ENCODE results near the gene INPP5F. TPM values are rescaled to one million over a fixed set of nuclear protein-coding genes. Genes with fewer than 3 reads are reported as not detected.

INPP5F gene
- total and polyA plus RNA-seq, 4 donors = 5.6 to 22.9 (median 10.1) TPM

DNA sequence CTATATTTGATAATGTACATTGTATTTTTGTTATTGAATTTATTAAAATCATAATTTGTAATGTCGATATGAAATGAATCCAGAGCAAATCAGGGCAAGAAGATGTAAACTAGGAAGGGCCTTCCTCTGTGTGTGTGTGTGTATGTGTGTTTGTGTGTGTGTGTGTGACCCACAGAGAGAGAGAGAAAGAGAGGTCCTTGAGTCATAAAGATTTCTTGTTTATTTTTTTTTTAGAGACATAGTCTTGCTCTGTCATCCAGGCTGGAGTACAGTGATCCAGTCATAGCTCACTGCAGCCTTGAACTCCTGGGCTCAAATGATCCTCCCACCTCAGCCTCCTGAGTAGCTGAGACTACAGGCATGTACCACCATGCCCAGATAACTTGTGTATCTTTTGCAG is 50.7 kb downstream of the INPP5F start:
- ATAC-seq (ENCODE audit: insufficient read depth, low FRiP score) = no peak
- no peak for DNase-seq
- Histone ChIP-seq H3K9ac (ENCODE audit: insufficient read depth in 1 of 2, low read length in 2 of 2) (no peak overlapping the region), H3K4me3 (no peak overlapping the region), H3K4me1 (ENCODE audit: control insufficient read depth in 5 of 5, insufficient read depth in 5 of 5, low read length in 5 of 5) (no peaks in the 10 kb centered on the region), H3K36me3 (ENCODE audit: control insufficient read depth in 4 of 4, insufficient read depth in 4 of 4, low read length in 4 of 4) (no peaks in the 10 kb centered on the region), H3K27ac (ENCODE audit: low read depth in 1 of 2, low read length in 1 of 2) (no peak overlapping the region), H3K27me3 (ENCODE audit: control insufficient read depth in 3 of 3, insufficient read depth in 3 of 3, low read length in 2 of 3) (no peaks in the 10 kb centered on the region), H3K9me3 (ENCODE audit: control insufficient read depth in 4 of 4, insufficient read depth in 3 of 4, low read length in 3 of 4) (peaks cover 0 to 2% (median 0%) of the 10 kb centered on the region in 4 donors)
- WGBS, 2 donors = 43 to 95% methylated on average over 1 of the region's 1 CpG
- TF ChIP-seq, protein P1, sequence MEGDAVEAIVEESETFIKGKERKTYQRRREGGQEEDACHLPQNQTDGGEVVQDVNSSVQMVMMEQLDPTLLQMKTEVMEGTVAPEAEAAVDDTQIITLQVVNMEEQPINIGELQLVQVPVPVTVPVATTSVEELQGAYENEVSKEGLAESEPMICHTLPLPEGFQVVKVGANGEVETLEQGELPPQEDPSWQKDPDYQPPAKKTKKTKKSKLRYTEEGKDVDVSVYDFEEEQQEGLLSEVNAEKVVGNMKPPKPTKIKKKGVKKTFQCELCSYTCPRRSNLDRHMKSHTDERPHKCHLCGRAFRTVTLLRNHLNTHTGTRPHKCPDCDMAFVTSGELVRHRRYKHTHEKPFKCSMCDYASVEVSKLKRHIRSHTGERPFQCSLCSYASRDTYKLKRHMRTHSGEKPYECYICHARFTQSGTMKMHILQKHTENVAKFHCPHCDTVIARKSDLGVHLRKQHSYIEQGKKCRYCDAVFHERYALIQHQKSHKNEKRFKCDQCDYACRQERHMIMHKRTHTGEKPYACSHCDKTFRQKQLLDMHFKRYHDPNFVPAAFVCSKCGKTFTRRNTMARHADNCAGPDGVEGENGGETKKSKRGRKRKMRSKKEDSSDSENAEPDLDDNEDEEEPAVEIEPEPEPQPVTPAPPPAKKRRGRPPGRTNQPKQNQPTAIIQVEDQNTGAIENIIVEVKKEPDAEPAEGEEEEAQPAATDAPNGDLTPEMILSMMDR (IDR thresholded peaks at IDR 0.05; ENCODE audit: control extremely low read depth, extremely low read depth) = no peak

DNA sequence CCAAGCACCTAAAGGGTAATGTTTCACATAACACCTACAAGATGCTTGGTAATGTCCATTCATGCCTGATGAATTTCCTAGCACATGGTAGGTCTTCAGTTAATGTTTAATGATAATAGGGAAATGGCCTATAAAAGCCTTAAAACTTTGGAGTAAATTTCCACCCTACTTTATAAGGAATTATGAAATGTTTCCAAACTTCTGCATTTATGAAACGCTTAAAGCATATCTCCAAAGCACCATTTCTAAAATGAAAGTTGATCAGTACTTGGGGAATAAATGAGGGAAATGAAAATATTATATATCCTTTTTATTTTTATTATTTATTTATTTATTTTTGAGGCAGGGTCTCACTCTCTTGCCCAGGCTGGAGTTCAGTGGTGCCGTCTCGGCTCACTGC is 51.8 kb downstream of the INPP5F start:
- WGBS, 2 donors = 76 to 94% methylated on average over 3 of the region's 3 CpGs
- no peak for ATAC-seq (ENCODE audit: insufficient read depth, low FRiP score)
- H3K9ac ChIP-seq (ENCODE audit: insufficient read depth in 1 of 2, low read length in 2 of 2) = no peak overlapping the region

DNA sequence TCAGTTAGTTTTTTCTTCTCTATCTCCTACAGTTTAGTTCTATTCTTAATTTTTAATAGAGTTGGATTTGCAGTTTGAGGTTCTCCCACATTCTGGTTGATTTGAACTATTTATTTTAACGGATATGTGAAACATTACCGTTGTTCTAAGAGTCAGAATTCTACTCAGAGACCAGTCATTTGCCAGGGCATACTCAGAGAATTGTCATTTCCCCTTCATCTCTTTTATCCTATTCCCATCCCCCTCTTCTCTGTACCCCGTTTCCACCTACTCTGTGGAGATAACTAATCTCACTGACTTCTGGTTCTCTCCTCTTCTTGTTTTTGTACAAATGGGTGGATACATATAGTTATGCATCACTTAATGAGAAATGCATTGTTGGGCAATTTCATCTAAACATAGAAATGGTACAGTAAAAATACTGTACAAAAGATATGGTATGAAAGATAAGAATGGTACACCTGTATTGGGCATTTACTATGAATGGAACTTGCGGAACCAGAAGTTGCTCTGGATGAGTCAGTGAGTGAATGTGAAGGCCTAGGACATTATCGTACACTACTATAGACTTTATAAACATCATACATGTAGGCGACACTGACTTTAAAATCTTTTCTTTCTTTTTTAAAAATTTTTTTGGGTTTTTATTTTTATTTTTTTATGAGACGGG is 53.1 kb downstream of the INPP5F start:
- no peak overlapping the region for H3K4me3 ChIP-seq
- H3K36me3 ChIP-seq (ENCODE audit: control insufficient read depth in 4 of 4, insufficient read depth in 4 of 4, low read length in 4 of 4) = no peaks in the 10 kb centered on the region
- no peak overlapping the region for H3K9ac ChIP-seq (ENCODE audit: insufficient read depth in 1 of 2, low read length in 2 of 2)
- DNase-seq (no peak), ATAC-seq (ENCODE audit: insufficient read depth, low FRiP score) (no peak)
- peaks cover 0 to 2% (median 0%) of the 10 kb centered on the region in 4 donors for H3K9me3 ChIP-seq (ENCODE audit: control insufficient read depth in 4 of 4, insufficient read depth in 3 of 4, low read length in 3 of 4)
- WGBS, 2 donors = 94 to 95% methylated on average over 7 of the region's 7 CpGs
- H3K4me1 ChIP-seq (ENCODE audit: control insufficient read depth in 5 of 5, insufficient read depth in 5 of 5, low read length in 5 of 5) = no peaks in the 10 kb centered on the region
- no peak overlapping the region for H3K27ac ChIP-seq (ENCODE audit: low read depth in 1 of 2, low read length in 1 of 2)
- TF ChIP-seq, protein P1 (IDR thresholded peaks at IDR 0.05; ENCODE audit: control extremely low read depth, extremely low read depth) = no peak
- no peaks in the 10 kb centered on the region for H3K27me3 ChIP-seq (ENCODE audit: control insufficient read depth in 3 of 3, insufficient read depth in 3 of 3, low read length in 2 of 3)

More for the DNA sequence above, 51.8 kb downstream of the INPP5F start:
- H3K27ac ChIP-seq (ENCODE audit: low read depth in 1 of 2, low read length in 1 of 2) = no peak overlapping the region
- no peaks in the 10 kb centered on the region for H3K27me3 ChIP-seq (ENCODE audit: control insufficient read depth in 3 of 3, insufficient read depth in 3 of 3, low read length in 2 of 3)
- DNase-seq = no peak
- no peaks in the 10 kb centered on the region for H3K36me3 ChIP-seq (ENCODE audit: control insufficient read depth in 4 of 4, insufficient read depth in 4 of 4, low read length in 4 of 4)
- TF ChIP-seq, protein P1 (IDR thresholded peaks at IDR 0.05; ENCODE audit: control extremely low read depth, extremely low read depth) = no peak
- H3K9me3 ChIP-seq (ENCODE audit: control insufficient read depth in 4 of 4, insufficient read depth in 3 of 4, low read length in 3 of 4) = peaks cover 0 to 2% (median 0%) of the 10 kb centered on the region in 4 donors
- no peak overlapping the region for H3K4me3 ChIP-seq
- no peaks in the 10 kb centered on the region for H3K4me1 ChIP-seq (ENCODE audit: control insufficient read depth in 5 of 5, insufficient read depth in 5 of 5, low read length in 5 of 5)
